ENCODE measurements around the gene VBP1.

- no peak for TF ChIP-seq CTCF (IDR thresholded peaks at IDR 0.05)
- no peak for TF ChIP-seq POLR2A (IDR thresholded peaks at IDR 0.05)
Measured at GRCh38 chrX:155242300-155242699, 26.0 kb downstream of the VBP1 start.
